ENCODE measurements around the gene CNDP2.

- TF ChIP-seq CTCF (IDR thresholded peaks at IDR 0.05), result no peak
- no peak for TF ChIP-seq POLR2AphosphoS5 (IDR thresholded peaks at IDR 0.05)
These were observed 48.7 kb downstream of the CNDP2 start for GRCh38 chr18:74544898-74545297.

Data from breast epithelium (tissue), 3 donors.